GM19455 (cell line): Measurements from ENCODE around the gene FAM171A2.
"Not testable (repeated sequence)": the region's sequence is repeated elsewhere in the genome, so short reads cannot be mapped to it uniquely, and the experiment has no call there.

ENCODE experiments used
- ATAC-seq: cut with Tn5 transposase; IDR thresholded peaks from one replicate; pipeline ENCODE4 v1.9.1; 2021; ENCODE audit not compliant: unreplicated experiment

The FAM171A2 gene

GRCh38 chr17:44384281-44384822 lies 20.7 kb upstream of the FAM171A2 start:
- no peak for ATAC-seq

DNA sequence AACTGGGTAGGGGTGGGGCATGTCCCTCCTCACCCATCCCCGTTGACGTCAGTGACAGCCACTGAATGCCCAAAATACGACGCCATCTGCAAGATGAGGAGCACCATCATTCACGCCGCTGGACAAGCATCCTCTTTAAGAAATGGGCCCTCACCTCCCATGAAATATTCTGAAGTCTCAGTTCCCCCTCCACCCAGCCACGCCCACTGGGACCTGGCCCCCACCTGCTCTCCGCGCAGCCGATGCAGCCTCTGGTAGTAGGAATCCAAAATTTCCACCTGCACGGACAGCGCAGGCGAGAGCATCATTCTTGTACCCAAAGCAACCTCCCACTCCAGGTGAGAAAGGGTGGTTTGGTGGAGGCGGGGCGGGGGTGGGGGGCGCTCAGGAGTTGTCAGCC lies 20.2 kb upstream of the FAM171A2 start:
- ATAC-seq = no peak

GRCh38 chr17:44383363-44383762 lies 19.7 kb upstream of the FAM171A2 start:
- ATAC-seq = no peak

GRCh38 chr17:44382917-44383316 lies 19.3 kb upstream of the FAM171A2 start:
- ATAC-seq = no peak

- no peak for ATAC-seq
Measured at GRCh38 chr17:44381810-44382305, 18.2 kb upstream of the FAM171A2 start.

- ATAC-seq = no peak
Measured at GRCh38 chr17:44380767-44381166, 17.1 kb upstream of the FAM171A2 start.

DNA sequence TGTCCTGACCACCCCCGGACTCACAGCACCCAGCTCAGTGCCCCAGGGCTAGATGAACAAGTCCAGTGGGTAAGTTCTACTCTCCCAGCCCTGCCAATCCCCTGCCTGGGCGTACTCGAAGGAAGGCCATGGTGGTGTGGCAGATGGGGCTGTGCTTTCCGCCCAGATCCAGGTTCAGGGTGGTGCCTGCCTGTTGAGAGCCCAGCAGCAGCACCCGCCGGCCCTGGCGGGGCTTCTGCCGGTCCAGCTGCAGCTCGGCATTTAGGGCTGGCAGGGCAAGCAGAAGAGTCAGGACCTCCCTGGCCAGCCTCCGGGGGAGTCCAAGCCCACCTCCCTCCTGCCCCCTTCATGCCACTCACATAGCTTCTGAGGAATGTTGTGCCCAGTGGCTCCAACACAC lies 16.2 kb upstream of the FAM171A2 start:
- no peak for ATAC-seq

DNA sequence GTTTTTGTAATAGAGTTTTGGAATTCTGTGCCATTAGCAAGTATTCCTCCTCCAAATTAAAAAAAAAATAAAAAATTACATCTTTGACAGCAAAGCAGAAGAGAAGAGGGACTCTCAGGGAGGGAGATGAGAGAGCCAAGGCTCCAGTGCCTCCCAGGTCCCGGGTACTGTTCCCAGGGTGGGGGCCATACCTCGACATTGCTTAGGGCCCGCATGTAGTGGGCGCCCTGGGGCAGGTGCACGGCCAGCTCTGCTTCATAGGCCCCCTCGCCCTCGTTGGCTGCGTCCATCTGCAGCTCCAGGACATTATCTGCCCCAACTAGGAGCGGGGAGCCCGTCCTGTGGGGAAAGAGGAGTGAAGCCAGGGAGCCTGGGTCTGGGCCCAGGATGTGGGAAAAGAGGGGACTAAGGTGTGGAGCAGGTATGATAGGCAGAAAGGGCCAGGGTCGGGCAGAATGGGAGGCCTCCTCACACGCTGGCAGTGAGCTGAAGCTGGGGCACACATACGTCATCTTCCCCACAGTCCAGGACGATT lies 14.6 kb upstream of the FAM171A2 start:
- ATAC-seq = no peak

DNA sequence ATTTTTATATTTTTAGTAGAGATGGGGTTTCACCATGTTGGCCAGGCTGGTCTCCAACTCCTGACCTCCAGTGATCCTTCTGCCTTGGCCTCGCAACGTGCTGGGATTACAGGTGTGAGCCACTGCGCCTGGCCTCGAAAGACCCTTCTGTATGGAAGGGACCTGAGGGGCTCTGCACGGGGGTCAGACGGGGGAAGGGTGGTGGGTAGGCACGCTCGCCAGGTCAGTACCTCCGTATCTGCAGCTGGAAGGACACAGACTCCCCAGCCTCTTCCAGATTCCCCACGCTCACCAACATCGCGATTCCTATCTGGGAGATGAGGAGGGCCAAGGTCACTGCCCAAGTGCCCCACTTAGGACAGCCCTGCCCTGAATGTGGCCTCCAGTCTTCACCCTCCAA lies 13.1 kb upstream of the FAM171A2 start:
- no peak for ATAC-seq

DNA sequence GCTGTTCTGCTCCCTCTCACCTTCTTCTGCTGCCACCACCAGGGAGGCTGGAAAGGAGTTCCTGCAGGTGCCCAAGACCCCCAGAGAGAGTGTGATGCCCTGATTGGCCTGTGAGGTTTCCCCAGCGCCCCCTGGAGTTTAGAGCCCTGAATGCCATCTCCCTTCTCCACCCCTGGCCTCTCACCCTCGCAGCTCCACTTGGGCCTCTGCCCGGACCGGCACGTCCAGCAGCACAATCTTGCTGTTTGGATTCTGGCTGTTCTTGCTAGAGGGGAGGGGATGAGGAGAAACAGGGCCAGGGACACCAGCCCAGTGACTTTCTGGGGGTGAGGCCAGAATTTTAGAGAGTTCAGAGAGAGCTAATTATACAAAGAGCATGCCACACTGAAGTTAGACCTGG lies 12.5 kb upstream of the FAM171A2 start:
- ATAC-seq = no peak

- no peak for ATAC-seq
Measured at GRCh38 chr17:44375196-44376017, 11.8 kb upstream of the FAM171A2 start.

GRCh38 chr17:44374306-44375195 lies 10.9 kb upstream of the FAM171A2 start:
- no peak for ATAC-seq

DNA sequence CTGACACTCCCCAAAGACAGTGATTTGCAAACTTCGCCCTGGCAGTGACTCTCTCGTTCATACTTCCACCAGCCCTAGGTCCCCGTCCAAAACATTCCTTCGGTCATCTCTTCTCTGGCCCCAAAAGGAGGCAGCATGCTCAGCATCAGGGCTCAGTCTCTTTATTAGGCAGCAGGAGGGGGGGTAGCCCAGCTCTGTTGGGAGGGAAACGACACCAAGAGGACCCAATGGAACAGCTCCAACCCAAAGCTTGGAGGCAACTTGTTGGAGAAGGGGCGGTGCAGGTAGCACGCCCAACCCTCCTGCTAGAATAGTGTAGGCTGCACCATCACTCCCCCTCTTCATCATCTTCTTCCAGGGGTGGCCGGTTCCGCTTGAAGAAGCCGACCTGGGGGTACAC lies 8.4 kb upstream of the FAM171A2 start:
- ATAC-seq = no peak

- not testable (repeated sequence) for ATAC-seq
Measured at GRCh38 chr17:44369414-44370023, 5.9 kb upstream of the FAM171A2 start.

DNA sequence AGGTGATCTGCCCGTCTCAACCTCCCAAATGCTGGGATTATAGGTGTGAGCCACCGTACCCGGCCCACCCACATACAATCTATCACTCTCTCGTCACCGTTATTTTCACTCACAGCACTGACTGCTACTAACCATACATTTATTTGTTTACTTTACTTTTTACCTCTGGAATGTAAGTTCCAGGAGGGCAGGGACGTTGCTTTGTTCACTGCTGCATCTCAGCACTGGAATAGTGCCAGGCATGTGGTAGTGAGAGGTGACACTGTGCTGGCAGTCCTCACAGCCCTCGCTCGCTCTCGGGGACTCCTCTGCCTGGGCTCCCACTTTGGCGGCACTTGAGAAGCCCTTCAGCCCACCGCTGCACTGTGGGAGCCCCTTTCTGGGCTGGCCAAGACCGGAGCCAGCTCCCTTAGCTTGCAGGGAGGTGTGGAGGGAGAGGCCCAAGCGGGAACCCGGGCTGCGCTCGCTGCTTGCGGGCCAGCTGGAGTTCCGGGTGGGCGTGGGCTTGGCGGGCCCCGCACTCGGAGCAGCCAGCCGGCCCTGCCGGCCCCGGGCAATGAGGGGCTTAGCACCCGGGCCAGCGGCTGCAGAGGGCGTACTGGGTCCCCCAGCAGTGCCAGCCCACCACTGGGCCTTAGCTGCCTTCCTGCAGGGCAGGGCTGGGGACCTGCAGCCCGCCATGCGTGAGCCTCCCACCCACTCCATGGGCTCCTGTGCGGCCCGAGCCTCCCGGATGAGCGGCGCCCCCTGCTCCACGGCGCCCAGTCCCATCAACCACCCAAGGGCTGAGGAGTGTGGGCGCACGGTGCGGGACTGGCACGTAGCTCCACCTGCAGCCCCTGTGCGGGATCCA lies 5.0 kb upstream of the FAM171A2 start:
- ATAC-seq = not testable (repeated sequence)

GRCh38 chr17:44367231-44367979 lies 3.8 kb upstream of the FAM171A2 start:
- ATAC-seq = no peak

DNA sequence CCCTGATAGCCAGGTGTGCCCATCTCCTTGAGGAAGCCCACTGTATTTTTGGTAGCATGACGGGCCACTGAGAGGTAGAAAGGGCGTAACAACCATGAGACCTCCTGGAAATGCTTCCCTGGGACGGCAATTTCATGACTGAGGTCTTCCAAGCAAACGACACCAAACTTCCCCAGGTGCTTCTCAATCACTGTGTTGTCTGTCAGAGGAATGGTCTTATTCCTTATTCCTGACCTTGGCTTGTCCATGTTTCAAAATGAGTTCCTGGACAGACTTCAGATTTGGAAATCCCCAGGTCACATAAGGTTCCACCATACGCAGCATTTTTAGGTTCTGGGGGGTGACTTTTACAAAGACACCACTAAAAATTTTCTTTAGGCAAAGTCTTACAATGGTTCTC lies 1.4 kb upstream of the FAM171A2 start:
- ATAC-seq = not testable (repeated sequence)

DNA sequence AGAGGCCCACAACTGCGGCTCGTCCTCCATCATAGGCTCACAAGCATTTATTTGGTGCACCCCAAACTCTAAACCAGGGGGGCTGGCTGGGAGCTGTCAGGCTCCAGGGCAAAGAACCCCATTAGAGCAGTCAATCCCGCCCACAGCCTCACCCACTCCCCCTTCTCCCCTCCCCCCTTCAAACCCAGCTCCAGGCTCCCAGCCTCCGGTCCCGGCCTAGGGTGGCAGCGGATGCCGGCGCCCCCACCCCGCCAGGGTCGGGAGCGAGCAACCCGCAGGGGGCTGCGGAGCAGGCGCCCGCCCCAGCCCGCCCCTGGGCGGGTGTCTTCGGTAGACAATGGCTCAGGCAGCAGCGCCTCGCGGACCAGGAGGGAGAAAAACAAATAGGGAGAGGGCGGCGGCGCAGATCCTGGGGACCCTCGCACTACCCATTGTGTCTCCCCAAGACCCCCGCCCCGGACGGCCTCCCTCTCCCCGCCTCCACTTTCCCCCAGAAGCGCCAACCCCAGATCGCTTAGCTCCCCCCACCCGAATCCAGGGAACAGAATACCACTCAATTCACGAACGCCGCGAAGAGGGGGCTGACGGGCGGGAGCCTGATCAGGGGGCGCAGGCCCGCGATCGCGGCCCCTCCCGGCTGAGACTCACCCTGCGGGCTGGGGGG lies 572 bp downstream of the FAM171A2 start:
- ATAC-seq = no peak

DNA sequence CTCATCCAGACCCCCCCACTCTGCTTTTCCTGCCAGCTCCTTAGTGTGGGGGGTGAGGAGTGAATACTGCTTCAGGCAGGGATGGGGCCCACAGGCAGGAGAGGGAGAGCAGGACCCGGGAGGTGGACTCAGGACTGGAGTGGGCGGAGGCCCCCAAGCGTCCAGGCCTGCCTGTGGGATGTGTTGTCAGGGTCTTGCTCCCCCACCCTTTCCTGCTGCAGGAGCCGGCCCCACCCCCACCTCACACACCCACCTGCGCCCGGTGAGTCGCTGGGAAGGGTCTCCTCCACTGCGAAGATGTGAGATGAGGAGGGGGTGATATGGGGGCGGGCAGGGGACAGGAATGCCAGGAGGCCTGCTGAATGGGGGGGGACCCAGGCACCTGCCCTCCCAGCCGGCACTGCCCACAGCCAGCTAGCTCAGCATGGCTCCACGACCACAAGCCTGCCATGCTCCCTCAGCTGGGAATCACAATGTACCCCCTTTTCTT lies 1.1 kb downstream of the FAM171A2 start:
- no peak for ATAC-seq
